GM12874 (cell line): ENCODE results near the gene RNF144A.

ENCODE experiments used
- CTCF ChIP-seq: IDR thresholded peaks from 2 replicates; pipeline ENCODE4 v1.5.1; 2011; ENCODE audit warnings: low read depth, mild to moderate bottlenecking, control low read depth, low read length, moderate library complexity; ENCODE audit not compliant: insufficient read depth

RNF144A gene

DNA sequence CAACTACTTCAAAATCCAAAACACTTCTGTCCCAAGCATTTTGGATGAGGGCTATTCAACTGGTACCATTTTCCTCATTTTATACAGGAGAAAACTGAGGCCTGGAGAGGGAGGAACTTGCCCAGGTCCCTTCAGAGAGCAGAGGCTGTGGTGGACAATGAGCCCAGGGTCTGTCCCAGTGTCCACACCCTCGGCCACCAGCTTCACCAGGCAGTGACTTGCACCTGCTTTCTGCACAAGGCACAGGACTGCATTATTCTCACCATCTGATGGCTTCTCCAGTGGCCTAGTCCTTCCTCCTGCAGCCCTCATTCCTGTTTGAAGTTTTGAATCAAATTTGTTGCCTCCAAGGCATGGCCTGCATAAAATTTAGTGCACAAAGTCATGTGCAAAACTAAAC is 53.3 kb downstream of the RNF144A start:
- TF ChIP-seq CTCF, result no peak

GRCh38 chr2:6970976-6971480 is 53.8 kb downstream of the RNF144A start:
- no peak for TF ChIP-seq CTCF

DNA sequence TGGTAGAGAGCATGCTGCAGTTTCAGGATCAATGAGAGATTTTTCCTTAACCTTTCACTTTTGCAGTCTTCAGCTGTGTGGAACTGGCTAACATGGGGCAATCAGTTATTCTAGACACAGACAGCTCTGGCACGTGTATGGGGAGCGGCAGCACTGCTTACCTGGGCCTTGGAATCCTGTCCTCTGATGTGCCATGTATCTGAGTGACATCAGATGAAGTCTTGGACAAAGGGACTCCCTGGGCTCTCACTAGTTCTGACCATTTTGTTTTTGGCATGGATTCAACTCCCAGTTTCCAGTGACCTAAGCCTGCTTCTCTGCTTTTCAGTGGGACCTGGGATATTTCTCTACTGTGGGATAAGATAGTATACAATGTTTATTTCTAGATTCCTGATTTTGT is 54.3 kb downstream of the RNF144A start:
- TF ChIP-seq CTCF, result no peak

GRCh38 chr2:6972067-6972710 is 55.0 kb downstream of the RNF144A start:
- TF ChIP-seq CTCF, result no peak

DNA sequence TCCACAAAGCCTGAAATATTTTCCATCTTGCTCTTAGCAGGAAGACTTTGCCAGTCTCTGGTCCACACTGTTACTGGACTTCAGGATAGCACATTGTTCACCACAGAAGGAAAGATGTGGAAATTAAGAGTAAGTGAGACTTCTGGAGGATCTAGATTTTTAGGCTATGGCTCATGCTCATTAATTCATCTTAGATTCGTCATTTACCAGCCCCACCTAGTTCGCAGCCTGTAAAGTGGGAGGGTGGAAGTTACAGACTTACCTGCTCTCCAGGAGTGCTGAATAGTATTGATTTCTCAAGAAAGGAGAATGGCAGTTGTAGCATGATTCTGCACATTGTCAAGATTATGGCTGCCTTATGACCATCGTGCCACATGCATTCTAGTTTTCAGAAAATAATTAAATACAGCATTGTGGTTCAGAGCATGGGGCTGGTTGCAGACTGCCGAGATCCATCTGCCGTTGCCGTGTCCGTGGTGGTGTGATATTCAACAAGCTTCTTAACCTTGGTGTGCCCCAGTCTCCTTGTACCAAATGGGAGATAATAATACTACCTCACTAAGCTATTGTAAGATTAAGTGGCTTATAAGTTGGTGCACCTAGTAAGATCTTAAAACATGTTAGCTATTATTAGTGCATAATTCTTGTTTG is 56.8 kb downstream of the RNF144A start:
- no peak for TF ChIP-seq CTCF

DNA sequence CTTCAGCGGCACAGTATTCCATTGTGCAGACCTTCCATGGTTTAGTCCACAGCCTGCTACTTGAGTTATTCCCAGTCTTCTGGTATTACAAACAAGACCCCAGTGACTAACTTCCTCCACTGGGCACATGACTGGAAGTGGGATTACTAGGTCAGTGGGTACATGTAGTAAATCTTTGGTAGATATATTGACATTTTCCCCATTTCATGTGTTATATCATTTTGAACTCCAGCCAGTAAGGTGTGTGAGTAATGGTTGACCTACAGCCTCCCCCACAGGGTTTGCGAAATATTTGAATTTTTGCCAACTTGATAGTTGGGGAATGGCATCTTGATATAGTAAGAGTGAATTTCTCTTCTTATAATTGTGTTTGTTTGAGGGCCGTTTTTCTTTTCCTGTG is 58.8 kb downstream of the RNF144A start:
- no peak for TF ChIP-seq CTCF

- no peak for TF ChIP-seq CTCF
Measured at GRCh38 chr2:6977113-6977741, 60.0 kb downstream of the RNF144A start.
